OCI-LY7 (cell line): Measurements from ENCODE around the gene IQGAP2. TPM values are rescaled to one million over a fixed set of nuclear protein-coding genes. Genes with fewer than 3 reads are reported as not detected.

ENCODE experiments used
- BruUV-seq: library from RNA; stranded (reverse); fragments of 400-500 nt; replicated peaks from 2 replicates; lab custom pipeline; 2021; lab: Mats Ljungman, UMichigan
- CTCF ChIA-PET: fragments of 300-600 bp; sonication (Branson Sonifier 250); formaldehyde crosslinking; loops from one replicate; lab custom pipeline; 2022; ENCODE audit warnings: antibody characterized with exemption; ENCODE audit not compliant: unreplicated experiment; lab: Charles Lee
- POLR2A ChIA-PET: fragments of 300-600 bp; sonication (Branson Sonifier 250); formaldehyde crosslinking; loops from one replicate; lab custom pipeline; 2022; ENCODE audit warnings: antibody characterized with exemption; lab: Charles Lee
- DNase-seq: peaks from one replicate; pipeline ENCODE4 v3.0.0-alpha.2; 2015; ENCODE audit warnings: low spot score
- H2AFZ ChIP-seq: fragments of 200-600 bp; sonication (generic), shearing (Covaris generic); 2 replicates; pipeline ENCODE4 v1.6.1; 2014; ENCODE audit warnings: mild to moderate bottlenecking, antibody characterized with exemption, low read length, moderate library complexity
- H3K27ac ChIP-seq: fragments of 200-600 bp; sonication (generic); 2 replicates; pipeline ENCODE4 v1.5.1; 2014; ENCODE audit warnings: mixed run types, low read depth, mild to moderate bottlenecking, moderate library complexity, low read length, inconsistent platforms; ENCODE audit not compliant: poor library complexity, severe bottlenecking
- H3K36me3 ChIP-seq: fragments of 200-600 bp; sonication (generic); 2 replicates; pipeline ENCODE4 v1.6.1; 2014; ENCODE audit warnings: mild to moderate bottlenecking, antibody characterized with exemption, low read length, moderate library complexity, mixed read lengths; ENCODE audit not compliant: insufficient read depth
- H3K4me1 ChIP-seq: fragments of 200-600 bp; sonication (generic); 2 replicates; pipeline ENCODE4 v1.5.1; 2014; ENCODE audit warnings: mild to moderate bottlenecking, low read length; ENCODE audit not compliant: insufficient read depth, poor library complexity, severe bottlenecking
- H3K4me2 ChIP-seq: fragments of 200-600 bp; sonication (generic); 2 replicates; pipeline ENCODE4 v1.6.1; 2014; ENCODE audit warnings: mild to moderate bottlenecking, low read length
- H3K4me3 ChIP-seq: fragments of 200-600 bp; sonication (generic); 2 replicates; pipeline ENCODE4 v1.5.1; 2014; ENCODE audit warnings: mild to moderate bottlenecking, low read depth, low read length; ENCODE audit not compliant: poor library complexity, severe bottlenecking
- H3K79me2 ChIP-seq: fragments of 200-600 bp; sonication (generic); 2 replicates; pipeline ENCODE4 v1.6.1; 2016; ENCODE audit warnings: low read depth, mild to moderate bottlenecking, low read length, moderate library complexity, mixed read lengths; ENCODE audit not compliant: insufficient read depth
- H3K9me2 ChIP-seq: fragments of 200-600 bp; sonication (generic); 2 replicates; pipeline ENCODE4 v1.6.1; 2016; ENCODE audit warnings: mild to moderate bottlenecking, low read length, mixed read lengths; ENCODE audit not compliant: insufficient read depth
- H3K9me3 ChIP-seq: fragments of 200-600 bp; sonication (generic); 2 replicates; pipeline ENCODE4 v1.6.1; 2014; ENCODE audit warnings: mild to moderate bottlenecking, mixed run types, low read length, mixed read lengths
- H4K20me1 ChIP-seq: fragments of 200-600 bp; sonication (generic); 2 replicates; pipeline ENCODE4 v1.6.1; 2014; ENCODE audit warnings: mild to moderate bottlenecking, antibody characterized with exemption, low read length, moderate library complexity, mixed read lengths; ENCODE audit not compliant: insufficient read depth
- EZH2phosphoT487 ChIP-seq: fragments of 200-600 bp; sonication (generic); IDR thresholded peaks from 2 replicates; pipeline ENCODE4 v1.6.1; 2018; ENCODE audit warnings: low read depth, borderline replicate concordance, mild to moderate bottlenecking, mixed run types, antibody characterized with exemption, low read length, moderate library complexity, mixed read lengths
- intact Hi-C: fragments of 100-400 bp; cut with micrococcal nuclease; formaldehyde crosslinking; loops from one replicate; pipeline ENCODE4 v1.10.0; 2022; ENCODE audit not compliant: unreplicated experiment
- total RNA-seq, 2 experiments: library from RNA; depleted of rRNA in 1 of 2; stranded (reverse); fragments of >200 nt in 1 of 2; shearing (Covaris generic) in 1 of 2; gene quantifications; 2 replicates each; pipeline ENCODE4 v1.2.3, GENCODE V29; 2014 to 2022
- TF ChIP-seq, protein P1 (sequence below): fragments of 200-600 bp; sonication (generic); conservative IDR thresholded peaks from 2 replicates; pipeline ENCODE4 v1.5.1; 2014; ENCODE audit warnings: mild to moderate bottlenecking, antibody characterized with exemption, low read length, moderate library complexity, mixed read lengths

Gene IQGAP2
- total RNA-seq, 2 experiments from 2014 or later, result 30.0 to 50.2 TPM

GRCh38 chr5:76604838-76605237, 201.8 kb downstream of the IQGAP2 start:
- H2AFZ ChIP-seq, result no peak overlapping the region
- no TSS peak for BruUV-seq
- H3K36me3 ChIP-seq, result peaks cover 59% of the 10 kb centered on the region
- H3K9me2 ChIP-seq, result no peaks in the 10 kb centered on the region
- H3K4me1 ChIP-seq, result peaks cover 39% of the 10 kb centered on the region
- no peak overlapping the region for H3K27ac ChIP-seq
- intact Hi-C loops, result loop anchor here (10.0 kb wide), 1 partner anchor 410 kb away; no protein-coding TSS in a partner anchor
- no peak overlapping the region for H3K4me2 ChIP-seq
- TF ChIP-seq, protein P1, sequence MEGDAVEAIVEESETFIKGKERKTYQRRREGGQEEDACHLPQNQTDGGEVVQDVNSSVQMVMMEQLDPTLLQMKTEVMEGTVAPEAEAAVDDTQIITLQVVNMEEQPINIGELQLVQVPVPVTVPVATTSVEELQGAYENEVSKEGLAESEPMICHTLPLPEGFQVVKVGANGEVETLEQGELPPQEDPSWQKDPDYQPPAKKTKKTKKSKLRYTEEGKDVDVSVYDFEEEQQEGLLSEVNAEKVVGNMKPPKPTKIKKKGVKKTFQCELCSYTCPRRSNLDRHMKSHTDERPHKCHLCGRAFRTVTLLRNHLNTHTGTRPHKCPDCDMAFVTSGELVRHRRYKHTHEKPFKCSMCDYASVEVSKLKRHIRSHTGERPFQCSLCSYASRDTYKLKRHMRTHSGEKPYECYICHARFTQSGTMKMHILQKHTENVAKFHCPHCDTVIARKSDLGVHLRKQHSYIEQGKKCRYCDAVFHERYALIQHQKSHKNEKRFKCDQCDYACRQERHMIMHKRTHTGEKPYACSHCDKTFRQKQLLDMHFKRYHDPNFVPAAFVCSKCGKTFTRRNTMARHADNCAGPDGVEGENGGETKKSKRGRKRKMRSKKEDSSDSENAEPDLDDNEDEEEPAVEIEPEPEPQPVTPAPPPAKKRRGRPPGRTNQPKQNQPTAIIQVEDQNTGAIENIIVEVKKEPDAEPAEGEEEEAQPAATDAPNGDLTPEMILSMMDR, result no peak
- no peak for TF ChIP-seq EZH2phosphoT487
- no peaks in the 10 kb centered on the region for H3K9me3 ChIP-seq
- H3K4me3 ChIP-seq, result no peak overlapping the region
- ChIA-PET POLR2A (interaction anchor here (0.6 to 0.8 kb wide), 2 partner anchors 36 to 165 kb away, joined by 3 read pairs; no protein-coding TSS in a partner anchor), CTCF (no interaction called here)
- no peaks in the 10 kb centered on the region for H3K79me2 ChIP-seq
- no peaks in the 10 kb centered on the region for H4K20me1 ChIP-seq
- DNase-seq, result no peak

- H2AFZ ChIP-seq, result no peak overlapping the region
- intact Hi-C loops, result loop anchor here (10.0 kb wide), 1 partner anchor 408 kb away; no protein-coding TSS in a partner anchor
- H3K79me2 ChIP-seq, result no peaks in the 10 kb centered on the region
- H3K36me3 ChIP-seq, result peaks cover 57% of the 10 kb centered on the region
- POLR2A ChIA-PET, result interaction anchor here (0.7 to 2.3 kb wide), 10 partner anchors 10 to 1269 kb away, joined by 3 to 20 read pairs (median 4); partner anchors contain the start of gene IQGAP2
- H3K4me1 ChIP-seq, result peaks cover 39% of the 10 kb centered on the region
- H3K27ac ChIP-seq, result peak overlapping the region; percentile 75
- H4K20me1 ChIP-seq, result no peaks in the 10 kb centered on the region
- CTCF ChIA-PET, result interaction anchor here (0.6 to 0.9 kb wide), 2 partner anchors 59 to 177 kb away, joined by 3 read pairs; no protein-coding TSS in a partner anchor
- H3K9me2 ChIP-seq, result no peaks in the 10 kb centered on the region
- no peak overlapping the region for H3K4me3 ChIP-seq
- H3K4me2 ChIP-seq, result peak overlapping the region; percentile 50
- no peaks in the 10 kb centered on the region for H3K9me3 ChIP-seq
- no peak for DNase-seq
- no peak for TF ChIP-seq EZH2phosphoT487
- TF ChIP-seq, protein P1, result no peak
- no TSS peak for BruUV-seq
Observed at GRCh38 chr5:76606701-76607100, 203.6 kb downstream of the IQGAP2 start.

DNA sequence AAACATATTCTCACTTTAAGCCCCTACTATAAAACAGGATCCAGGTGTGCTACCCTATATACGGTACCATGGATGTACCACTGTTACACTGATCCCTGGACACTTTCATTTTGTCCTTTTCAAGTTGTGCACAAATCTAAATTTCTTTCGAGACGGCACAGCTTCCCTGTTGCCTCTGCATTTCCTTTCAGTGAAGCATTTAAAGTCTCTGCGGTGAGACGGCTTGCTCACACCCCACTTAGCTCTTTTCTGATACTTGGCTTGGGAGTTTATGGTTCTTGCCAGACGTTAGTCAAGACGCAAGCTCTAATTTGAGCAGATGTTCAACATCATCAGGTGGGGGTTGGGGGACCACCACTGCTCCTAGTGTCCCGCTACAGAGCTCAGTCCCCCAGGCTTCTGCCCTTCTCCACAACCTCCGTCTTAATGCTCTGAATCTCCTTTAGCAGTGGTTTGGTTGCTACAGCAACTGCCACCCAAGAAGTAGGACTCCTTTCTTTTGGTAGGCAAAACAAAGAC, 204.3 kb downstream of the IQGAP2 start:
- H3K27ac ChIP-seq, result peak overlapping the region; percentile 75
- intact Hi-C loops, result loop anchor here (10.0 kb wide), 1 partner anchor 407 kb away; no protein-coding TSS in a partner anchor
- no peaks in the 10 kb centered on the region for H3K79me2 ChIP-seq
- peak overlapping the region; percentile 23 for H3K4me3 ChIP-seq
- H3K4me2 ChIP-seq, result peak overlapping the region; percentile 50
- H2AFZ ChIP-seq, result no peak overlapping the region
- no peaks in the 10 kb centered on the region for H3K9me2 ChIP-seq
- DNase-seq, result peak; percentile 70
- no peaks in the 10 kb centered on the region for H4K20me1 ChIP-seq
- POLR2A ChIA-PET, result interaction anchor here (0.7 to 2.3 kb wide), 10 partner anchors 9 to 1836 kb away, joined by 3 to 20 read pairs (median 4); partner anchors contain the start of gene IQGAP2
- H3K9me3 ChIP-seq, result no peaks in the 10 kb centered on the region
- BruUV-seq, result no TSS peak
- H3K4me1 ChIP-seq, result peaks cover 39% of the 10 kb centered on the region
- H3K36me3 ChIP-seq, result peaks cover 54% of the 10 kb centered on the region
- CTCF ChIA-PET, result interaction anchor here (0.9 kb wide), 1 partner anchor 60 kb away, joined by 3 read pairs; no protein-coding TSS in a partner anchor
- TF ChIP-seq, protein P1, result no peak
- no peak for TF ChIP-seq EZH2phosphoT487
